Right hindlimb (tissue), 1 donor: ENCODE data around the gene GPER1.

Experiments used
- DNase-seq: peaks from one replicate; pipeline ENCODE4 v3.0.0-alpha.2; 2018

GPER1 gene

GRCh38 chr7:1091644-1092027 lies 3.7 kb downstream of the GPER1 start:
- DNase-seq: no peak

GRCh38 chr7:1092161-1092632 lies 4.3 kb downstream of the GPER1 start:
- DNase-seq: no peak

GRCh38 chr7:1092806-1093501 lies 5.0 kb downstream of the GPER1 start:
- no peak for DNase-seq

- DNase-seq: no peak
Observed at GRCh38 chr7:1093502-1093843, 5.6 kb downstream of the GPER1 start.

- no peak for DNase-seq
Observed at GRCh38 chr7:1093916-1094508, 6.1 kb downstream of the GPER1 start.

GRCh38 chr7:1094870-1095269 lies 7.0 kb downstream of the GPER1 start:
- DNase-seq: no peak

GRCh38 chr7:1095621-1096155 lies 7.8 kb downstream of the GPER1 start:
- DNase-seq: no peak

- DNase-seq: no peak
Observed at GRCh38 chr7:1096156-1097119, 8.5 kb downstream of the GPER1 start.

GRCh38 chr7:1097120-1097504 lies 9.2 kb downstream of the GPER1 start:
- no peak for DNase-seq

- DNase-seq: no peak
Observed at GRCh38 chr7:1098243-1099153, 10.6 kb downstream of the GPER1 start.

GRCh38 chr7:1099154-1099542 lies 11.2 kb downstream of the GPER1 start:
- DNase-seq: no peak

GRCh38 chr7:1099637-1100036 lies 11.7 kb downstream of the GPER1 start:
- no peak for DNase-seq

GRCh38 chr7:1100386-1100785 lies 12.5 kb downstream of the GPER1 start:
- no peak for DNase-seq

GRCh38 chr7:1100834-1101562 lies 13.1 kb downstream of the GPER1 start:
- DNase-seq: no peak

- no peak for DNase-seq
Observed at GRCh38 chr7:1101563-1102431, 13.9 kb downstream of the GPER1 start.

- no peak for DNase-seq
Observed at GRCh38 chr7:1103009-1103788, 15.3 kb downstream of the GPER1 start.

GRCh38 chr7:1103789-1104515 lies 16.0 kb downstream of the GPER1 start:
- no peak for DNase-seq

- peak; percentile 42 for DNase-seq
Observed at GRCh38 chr7:1104516-1105179, 16.7 kb downstream of the GPER1 start.
